Stimulated activated CD4-positive, alpha-beta T cell treated with anti-CD3 and anti-CD28 coated beads, Interleukin-1b, Interleukin-23, amount 100 ng/mL, for 48 hours (primary cell): ENCODE results near the gene TUBB4B.

Experiments
- DNase-seq: peaks from one replicate; pipeline ENCODE4 v3.0.0-alpha.2; 2020

TUBB4B gene

DNA sequence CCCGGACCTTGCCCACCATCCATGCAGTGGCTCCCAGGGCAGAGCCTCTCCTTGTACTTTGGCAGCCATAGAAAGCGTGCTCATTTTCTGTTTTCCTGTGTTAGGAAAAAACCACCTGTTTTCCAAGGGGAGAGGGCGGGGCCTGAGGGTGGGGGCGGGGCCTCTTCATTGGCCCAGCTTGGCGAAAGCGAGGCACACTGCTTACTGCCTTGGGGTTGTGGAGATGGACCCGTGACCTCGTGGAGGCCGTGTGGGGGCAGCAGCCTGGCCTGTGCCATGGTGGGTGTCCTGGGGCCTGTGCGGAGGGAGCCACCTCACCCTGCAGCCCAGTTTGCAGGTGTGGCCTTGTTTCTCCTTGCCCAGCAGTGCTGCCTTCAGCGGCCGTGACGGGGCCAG is 32.0 kb downstream of the TUBB4B start:
- DNase-seq: no peak

DNA sequence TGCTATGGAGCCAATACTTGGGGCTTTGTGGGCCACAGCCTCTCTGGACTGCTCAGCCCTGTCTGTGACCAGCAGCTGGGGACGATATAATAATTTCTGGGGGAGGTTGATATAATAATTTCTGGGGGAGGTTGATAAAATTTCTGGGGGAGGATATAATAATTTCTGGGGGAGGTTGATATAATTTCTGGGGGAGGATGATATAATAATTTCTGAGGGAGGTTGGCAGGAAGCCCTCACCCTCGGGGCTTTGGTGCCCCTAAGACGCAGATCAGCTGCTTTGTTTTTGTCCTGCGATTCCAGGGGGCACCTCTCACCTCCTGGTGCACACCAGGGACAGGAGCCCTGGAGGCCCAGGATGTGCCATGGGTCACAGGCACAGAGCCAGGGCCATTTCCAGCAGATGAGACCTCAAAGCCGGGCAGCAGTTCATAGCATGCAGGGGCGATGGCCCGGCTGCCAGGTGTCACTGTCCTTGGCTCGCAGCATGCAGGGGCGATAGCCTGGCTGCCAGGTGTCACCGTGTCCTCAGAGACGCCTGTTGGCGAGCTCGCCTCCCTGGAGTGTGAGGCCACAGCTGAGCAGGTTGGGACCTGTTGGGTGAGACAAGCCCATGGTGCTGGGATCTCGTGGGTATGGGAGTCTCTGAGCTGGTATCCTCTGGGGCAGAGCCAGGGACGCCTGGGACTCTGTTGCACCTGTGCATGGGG is 32.7 kb downstream of the TUBB4B start:
- DNase-seq: no peak

DNA sequence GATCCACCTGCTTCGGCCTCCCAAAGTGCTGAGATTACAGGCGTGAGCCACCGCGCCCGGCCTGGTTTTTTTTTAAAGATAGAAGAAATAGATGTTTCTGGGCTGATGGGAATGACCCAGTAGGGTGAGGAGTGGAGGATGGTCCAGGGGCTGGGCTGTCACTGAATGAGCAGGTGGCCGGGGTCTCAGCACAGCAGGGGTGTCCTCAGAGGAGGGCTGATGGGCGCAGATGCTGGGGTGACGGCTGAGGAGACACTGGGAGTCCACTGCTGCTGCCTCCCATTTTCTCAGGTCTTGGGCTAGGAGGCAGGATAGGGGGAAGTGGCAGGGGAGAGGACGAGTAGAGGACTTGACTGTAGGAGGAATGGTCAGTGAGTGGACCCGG is 34.1 kb downstream of the TUBB4B start:
- DNase-seq: no peak

DNA sequence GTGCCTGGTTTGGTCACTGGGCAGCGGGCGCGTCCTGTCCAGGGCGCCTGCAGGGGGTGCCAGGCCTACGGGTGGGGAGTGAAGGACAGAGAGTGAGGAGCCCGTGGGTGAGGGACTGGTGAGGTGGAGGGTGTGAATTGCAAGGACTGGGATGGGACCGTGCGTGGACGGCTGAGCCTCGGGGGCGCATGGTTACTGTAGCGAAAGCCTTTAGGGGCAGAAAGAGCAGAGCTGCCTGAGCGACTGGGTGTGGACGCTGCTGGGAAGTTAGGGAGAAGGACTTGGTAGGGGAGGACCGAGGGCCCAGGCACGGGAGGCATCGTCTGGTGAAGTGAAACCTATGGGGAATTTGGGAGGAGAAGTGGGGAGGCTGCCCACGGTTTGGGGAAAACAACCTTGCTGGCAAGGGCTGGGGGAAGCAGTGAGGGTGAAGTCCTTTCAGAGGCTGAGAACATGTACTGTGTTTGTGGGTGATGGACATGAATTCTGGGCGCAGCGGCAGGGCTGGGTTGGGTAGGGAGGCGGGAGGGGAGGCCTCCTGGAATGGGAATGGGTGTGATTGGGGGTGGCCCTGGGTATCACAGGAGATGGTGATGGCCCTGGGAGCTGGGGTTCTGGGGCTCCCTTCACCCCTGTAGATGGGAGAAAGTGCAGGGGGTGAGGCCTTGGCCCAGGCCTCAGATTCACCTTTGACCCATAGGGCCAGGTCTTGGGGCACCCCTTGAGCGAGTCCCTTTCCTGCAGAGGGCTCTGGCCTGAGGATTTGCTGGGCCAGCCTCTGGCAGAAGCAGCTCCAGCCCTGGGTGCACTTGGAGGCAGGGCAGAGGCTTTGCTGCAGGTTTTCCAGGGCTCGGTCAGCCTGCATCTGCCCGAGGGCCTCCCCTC is 34.7 kb downstream of the TUBB4B start:
- no peak for DNase-seq

DNA sequence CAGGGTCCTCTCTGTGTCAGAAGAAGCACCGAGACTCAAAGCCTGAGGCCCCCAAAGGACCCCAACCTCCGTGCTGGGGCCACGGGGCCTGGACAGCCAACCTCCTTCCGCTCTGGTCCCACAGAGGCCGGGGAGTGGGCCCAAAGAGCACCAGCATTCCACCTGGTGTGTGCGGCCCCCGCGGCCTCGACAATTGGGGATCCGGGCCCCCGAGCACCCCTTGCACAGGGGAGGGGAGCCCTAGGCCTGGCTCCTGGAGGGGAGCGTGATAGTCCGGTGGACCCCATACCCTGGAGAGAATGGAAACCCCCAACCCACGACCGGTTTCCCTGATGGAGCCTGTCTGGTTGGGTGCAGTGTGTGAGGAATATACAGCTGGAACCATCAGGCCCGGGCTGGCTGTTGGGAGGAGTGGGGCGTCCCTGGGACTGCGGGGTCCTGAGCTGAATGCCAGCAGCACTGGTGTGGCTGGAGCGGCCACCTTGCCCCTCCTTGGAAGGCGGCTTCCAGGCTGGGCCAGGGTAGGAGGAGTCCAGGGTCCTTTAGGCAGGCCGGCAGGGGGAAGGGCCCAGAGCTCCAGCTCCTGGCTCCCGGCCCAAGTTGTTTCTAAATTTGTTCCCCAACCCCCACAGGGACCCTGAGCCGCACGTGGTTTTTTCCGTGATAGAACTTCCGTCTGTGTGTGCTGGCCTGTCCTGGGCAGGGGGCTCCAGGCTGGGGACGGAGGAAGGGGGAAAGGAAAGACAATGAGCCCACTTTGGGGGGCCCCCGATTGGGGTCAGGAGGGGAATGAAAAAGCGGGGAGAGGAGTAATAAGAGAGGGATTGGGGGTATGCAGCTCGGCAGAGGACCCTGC is 35.6 kb downstream of the TUBB4B start:
- DNase-seq: no peak

DNA sequence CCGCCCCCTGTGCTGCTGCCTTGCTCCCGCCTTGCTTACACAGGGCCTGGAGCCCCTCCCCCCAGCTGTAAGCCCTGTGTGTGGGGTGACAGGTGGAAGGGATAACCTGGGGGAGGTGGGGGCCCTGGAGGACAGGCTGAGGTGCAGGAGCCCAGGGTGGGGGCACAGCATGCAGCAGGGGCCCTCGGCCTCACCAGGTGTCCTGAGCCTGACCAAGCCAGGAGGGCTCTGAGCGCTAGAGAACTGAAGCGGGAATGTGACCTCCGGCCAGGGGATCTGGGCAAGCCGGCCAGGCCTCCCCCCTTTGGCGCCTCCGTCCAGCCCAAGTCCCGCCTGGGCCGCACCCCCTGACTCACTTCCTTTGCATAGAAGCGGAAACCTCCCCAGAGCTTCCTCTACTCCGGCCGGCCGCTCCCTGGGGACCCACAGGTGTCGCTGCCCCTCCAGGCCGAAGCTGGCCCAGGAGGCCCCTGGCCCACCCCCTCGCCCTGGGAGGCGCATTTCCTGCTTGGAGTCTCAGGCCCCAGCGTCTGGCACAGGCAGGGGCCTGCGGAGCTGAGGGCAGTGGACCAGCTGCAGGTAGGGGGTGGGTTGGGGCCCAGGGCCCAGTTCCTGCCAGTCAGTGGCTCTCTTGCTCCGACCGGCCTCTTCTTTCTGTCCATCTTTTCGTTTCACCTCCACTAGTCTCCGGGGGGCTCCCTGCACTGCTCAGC is 36.4 kb downstream of the TUBB4B start, which contains the start of gene TOR4A:
Gene TOR4A, plus strand, starts transcription at position 398 of the 713 bp plus-strand sequence. CDS start 964 bp downstream, outside the sequence.
- DNase-seq: no peak

DNA sequence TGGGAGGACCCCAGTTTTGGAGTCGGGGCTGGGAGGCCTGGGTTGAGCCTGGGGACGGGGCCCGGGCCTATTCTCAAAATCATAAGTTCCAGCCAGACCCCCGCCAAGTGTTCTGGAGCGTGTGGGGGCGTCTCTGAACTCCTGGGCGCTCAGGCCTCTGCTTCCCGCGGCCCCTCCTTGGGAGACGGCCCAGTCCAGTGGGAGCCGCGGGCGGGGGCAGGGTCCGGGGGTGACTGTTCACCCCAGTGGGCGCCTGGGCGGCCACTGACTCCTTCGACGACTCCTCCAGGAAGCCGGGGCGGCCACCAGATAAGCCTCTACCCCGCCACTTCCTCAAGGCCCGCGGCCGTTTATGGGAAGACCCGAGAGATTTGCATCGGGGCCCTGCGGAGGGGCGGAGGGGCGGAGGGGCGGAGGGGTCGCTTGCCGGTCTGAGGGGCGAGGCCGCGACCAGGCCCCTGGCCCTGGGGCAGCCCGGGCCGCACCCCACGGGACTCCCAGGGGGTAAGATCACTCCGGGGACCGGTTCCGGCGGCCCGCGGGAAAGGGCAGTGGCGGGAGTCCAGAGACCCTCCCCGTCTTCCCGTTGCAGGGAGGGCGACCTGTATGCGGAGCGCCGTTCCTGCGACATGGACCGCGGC is 37.1 kb downstream of the TUBB4B start:
- DNase-seq: no peak

DNA sequence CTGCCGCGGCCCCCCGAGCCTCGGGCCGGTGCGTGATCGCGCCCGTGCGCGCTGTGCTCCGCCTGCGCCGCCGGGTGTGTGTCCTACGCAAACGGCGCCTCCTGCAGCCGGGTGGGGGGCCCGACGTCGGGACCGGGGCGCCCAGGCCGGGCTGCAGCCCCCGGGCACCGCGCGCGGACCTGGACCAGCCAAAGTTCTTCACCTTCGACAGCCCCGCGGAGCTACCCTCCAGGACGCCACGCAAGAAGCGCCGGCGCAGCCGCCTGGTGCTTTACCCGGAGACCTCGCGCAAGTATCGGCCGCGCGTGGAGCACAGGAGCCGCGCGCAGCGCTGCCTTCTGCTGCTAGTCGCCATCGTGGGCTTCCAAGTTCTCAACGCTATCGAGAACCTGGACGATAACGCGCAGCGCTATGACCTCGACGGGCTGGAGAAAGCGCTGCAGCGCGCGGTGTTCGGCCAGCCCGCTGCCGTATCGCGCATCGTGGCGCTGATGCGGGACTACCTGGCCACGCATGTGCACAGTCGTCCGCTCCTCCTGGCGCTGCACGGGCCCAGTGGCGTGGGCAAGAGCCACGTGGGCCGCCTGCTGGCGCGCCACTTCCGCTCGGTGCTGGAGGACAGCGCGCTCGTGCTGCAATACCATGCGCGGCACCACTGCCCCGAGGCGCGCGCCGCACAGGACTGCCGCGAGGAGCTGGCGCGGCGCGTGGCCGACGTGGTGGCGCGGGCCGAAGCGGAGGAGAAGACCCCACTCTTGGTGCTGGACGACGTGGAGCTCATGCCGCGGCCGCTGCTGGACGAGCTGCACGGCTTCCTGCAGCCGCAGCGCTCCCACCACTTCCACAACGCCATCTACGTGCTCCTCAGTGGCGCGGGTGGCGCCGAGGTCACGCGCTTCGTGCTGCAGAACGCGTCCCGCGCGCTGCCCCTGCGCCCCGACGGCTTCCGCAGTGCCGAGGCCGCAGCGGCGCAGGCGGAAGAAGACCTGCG is 37.9 kb downstream of the TUBB4B start:
- DNase-seq: no peak

DNA sequence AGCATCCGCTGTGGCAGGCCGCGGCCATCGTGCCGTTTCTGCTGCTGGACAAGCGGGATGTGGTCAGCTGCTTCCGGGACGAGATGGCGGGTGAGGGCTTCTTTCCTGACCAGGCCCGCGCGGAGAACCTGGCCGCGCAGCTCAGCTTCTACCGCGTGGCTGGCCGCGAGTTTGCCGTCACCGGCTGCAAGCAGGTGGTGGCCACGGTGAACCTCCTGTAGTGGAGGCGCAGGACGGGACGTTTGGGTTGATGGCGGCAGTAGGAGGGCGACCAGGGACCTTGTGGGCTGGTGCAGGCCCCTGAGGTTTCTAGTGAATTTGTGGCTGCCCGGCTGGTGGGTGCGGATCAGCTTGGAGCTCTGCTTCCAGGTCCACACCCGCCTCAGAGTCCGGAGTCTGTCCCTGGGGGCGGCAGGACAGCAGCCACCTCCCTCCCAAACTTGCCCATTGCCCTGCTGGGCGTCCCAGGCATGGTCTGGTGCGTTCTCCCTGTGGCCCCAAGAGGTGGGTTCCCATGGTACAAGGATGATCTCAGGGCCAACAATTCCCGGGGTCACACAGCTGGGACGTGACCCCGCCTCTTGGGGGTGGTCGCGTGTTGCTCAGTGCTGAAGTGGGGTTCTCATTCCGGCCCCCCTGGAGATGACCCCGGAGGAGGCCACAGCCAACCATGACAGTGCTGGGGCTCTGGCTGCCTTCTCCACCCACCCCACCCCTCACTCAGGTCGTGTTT is 38.8 kb downstream of the TUBB4B start:
- DNase-seq: no peak

DNA sequence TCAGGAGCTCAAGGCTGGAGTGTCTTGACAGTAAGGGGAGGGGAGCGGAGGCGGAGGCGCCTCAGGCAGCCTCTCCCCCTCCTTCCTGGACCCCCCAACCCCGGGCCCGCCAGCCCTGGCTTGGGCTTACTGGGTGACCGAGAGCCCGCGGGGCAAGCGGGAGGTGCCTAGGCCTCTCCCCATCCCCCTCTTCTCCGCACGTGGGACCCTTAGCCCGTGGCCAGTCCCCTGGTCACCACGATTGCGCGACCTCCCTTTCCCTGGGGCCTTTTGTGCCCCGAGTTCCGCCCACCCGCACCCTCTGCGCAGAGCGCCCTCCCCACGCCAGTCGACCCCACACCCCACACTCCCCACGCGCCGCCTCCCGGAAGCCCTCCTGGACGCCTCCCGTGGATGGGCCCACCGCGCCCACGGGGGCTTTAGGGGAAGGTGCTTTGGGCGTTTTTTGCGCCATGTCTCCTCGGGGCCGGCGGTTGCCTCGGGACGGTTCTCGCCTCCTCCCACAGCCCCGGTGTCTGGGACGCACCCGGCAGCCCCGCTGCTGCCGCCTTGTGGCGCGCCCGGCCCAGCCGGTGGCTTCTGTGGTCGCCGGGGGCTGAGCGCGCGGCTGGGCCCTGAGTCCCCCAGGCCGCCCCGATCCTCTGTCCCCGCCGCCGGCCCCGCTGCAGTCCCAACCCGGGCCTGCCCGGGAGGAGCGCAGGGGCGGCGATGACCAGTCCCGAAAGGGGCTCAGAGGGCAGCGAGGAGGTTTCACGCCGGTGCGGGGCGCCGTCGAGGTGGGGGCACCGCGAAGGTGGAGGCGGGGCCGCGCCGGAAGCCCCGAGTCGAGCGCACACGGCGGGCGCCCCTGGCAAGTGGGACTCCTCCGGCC is 39.6 kb downstream of the TUBB4B start:
- no peak for DNase-seq

DNA sequence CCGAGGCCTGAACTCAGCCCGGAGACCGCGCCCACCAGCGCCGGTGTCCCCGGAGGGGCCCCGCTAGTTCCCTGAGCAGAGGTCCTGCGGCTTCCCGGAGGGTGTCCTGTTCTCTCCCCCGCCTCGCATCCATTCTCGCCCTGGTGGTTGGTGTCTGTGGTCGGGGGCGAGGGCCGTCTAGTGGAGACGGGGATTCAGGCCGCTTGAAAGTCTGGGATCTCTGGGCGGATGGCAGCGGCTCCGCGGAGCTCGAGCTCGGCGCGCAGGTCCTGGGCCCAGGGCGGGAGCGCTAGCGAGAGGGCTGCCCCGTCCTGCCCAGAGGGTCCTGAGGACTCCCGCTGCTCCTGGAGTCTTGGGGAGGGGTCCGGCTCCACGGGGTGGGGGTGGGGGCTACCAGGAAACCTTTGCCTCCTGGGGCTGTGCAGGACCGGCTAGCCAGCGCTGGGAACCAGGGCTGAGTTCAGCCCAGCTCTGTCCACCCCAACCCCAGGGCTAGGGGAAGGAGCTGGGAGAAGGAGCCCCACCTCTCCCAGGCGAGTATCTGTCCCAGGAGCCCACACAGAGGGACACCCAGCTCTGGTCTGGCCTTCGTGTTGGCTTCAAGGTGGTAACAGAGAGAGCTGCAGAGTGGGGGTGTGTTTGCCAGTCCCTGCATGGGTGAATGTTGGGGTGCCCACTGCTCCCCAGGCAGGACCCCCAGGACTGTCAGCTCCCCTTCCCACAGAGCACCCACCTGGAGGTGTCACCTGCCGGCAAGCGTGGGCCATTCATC is 40.4 kb downstream of the TUBB4B start:
- DNase-seq: no peak

DNA sequence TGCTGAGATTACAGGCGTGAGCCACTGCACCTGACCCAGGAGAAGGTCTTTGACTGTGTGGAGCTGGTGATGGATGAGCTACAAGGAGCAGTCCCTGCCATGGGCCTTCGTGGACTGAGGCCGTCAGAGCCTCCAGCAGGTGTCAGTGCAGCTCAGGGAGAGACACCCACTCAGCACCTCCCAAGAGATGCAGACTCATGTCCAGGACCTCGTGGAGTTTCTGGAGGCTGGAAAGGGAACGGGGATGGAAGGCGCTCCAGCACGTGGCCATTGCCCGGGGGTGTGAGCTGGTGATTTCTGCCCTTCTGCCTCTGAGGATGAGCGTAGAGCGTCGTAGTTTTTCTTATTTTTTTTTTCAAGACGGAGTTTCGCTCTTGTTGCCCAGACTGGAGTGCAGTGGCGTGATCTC is 45.9 kb downstream of the TUBB4B start:
- no peak for DNase-seq

DNA sequence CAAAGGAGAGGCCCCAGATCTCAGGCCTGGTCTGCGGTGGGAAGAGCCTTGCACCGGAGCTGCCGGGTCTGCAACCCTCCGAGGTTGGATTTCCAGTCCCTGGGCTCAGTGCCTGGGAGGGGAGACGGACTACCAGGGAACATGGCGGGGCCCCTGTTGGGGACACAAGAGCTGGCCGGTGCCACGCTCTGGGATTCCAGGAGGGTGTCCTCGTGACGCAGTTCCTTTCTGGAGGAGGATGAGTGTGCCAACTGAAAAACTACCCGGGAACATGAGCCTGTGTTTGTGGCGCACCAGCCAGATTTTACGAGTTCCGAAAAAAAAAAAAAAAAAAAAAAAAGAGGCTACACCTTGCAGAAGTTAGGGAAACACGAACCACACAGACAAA is 52.0 kb downstream of the TUBB4B start:
- DNase-seq: no peak
